Astrocyte (in vitro differentiated cells and primary cell): ENCODE results near the gene NCLN. TPM values are rescaled to one million over a fixed set of nuclear protein-coding genes. Genes with fewer than 3 reads are reported as not detected.

ENCODE experiments used
- DNase-seq: peaks from one replicate; pipeline ENCODE4 v3.0.0-alpha.2; 2010; ENCODE audit warnings: low read depth
- FAIRE-seq: peaks from 2 replicates; lab custom pipeline; 2011; peaks lifted over from hg19 to GRCh38; lab: Jason Lieb, UNC
- H2AFZ ChIP-seq: 2 replicates; pipeline ENCODE4 v1.6.0; 2012; ENCODE audit warnings: low read depth, low read length, inconsistent platforms
- H3K27ac ChIP-seq: 2 replicates; pipeline ENCODE4 v1.5.1; 2011; ENCODE audit warnings: low read depth, low read length, inconsistent platforms
- H3K27me3 ChIP-seq: 2 replicates; pipeline ENCODE4 v1.6.0; 2011; ENCODE audit warnings: low read length, inconsistent platforms; ENCODE audit not compliant: insufficient read depth
- H3K36me3 ChIP-seq: 2 replicates; pipeline ENCODE4 v1.5.1; 2011; ENCODE audit warnings: low read length, inconsistent platforms; ENCODE audit not compliant: insufficient read depth
- H3K4me1 ChIP-seq: 2 replicates; pipeline ENCODE4 v1.5.1; 2011; ENCODE audit warnings: low read length, inconsistent platforms; ENCODE audit not compliant: insufficient read depth
- H3K4me2 ChIP-seq: 2 replicates; pipeline ENCODE4 v1.6.0; 2012; ENCODE audit warnings: low read length, inconsistent platforms
- H3K4me3 ChIP-seq: 2 replicates; pipeline ENCODE4 v1.5.1; 2011; ENCODE audit warnings: low read depth, mild to moderate bottlenecking, low read length, inconsistent platforms; ENCODE audit not compliant: insufficient read depth
- H3K79me2 ChIP-seq: 2 replicates; pipeline ENCODE4 v1.6.0; 2012; ENCODE audit warnings: mild to moderate bottlenecking, low read length, inconsistent platforms; ENCODE audit not compliant: insufficient read depth
- H3K9ac ChIP-seq: 2 replicates; pipeline ENCODE4 v1.6.0; 2012; ENCODE audit warnings: mild to moderate bottlenecking, low read length, inconsistent platforms
- H3K9me3 ChIP-seq: 2 replicates; pipeline ENCODE4 v1.5.1; 2012; ENCODE audit warnings: low read depth, mild to moderate bottlenecking, low read length, inconsistent platforms; ENCODE audit not compliant: insufficient read depth
- H4K20me1 ChIP-seq: 2 replicates; pipeline ENCODE4 v1.6.0; 2012; ENCODE audit warnings: low read length, inconsistent platforms; ENCODE audit not compliant: insufficient read depth
- H3K27ac Mint-ChIP-seq: one replicate; pipeline ENCODE4 v1.8.0; 2021; ENCODE audit warnings: mild to moderate bottlenecking, mixed read lengths; ENCODE audit not compliant: unreplicated experiment
- H3K27me3 Mint-ChIP-seq: one replicate; pipeline ENCODE4 v1.8.0; 2021; ENCODE audit warnings: low read depth, mixed read lengths; ENCODE audit not compliant: unreplicated experiment
- H3K36me3 Mint-ChIP-seq: one replicate; pipeline ENCODE4 v1.8.0; 2021; ENCODE audit warnings: low read depth, mixed read lengths; ENCODE audit not compliant: unreplicated experiment
- H3K4me1 Mint-ChIP-seq: one replicate; pipeline ENCODE4 v1.8.0; 2021; ENCODE audit warnings: low read depth, mixed read lengths; ENCODE audit not compliant: unreplicated experiment
- H3K4me3 Mint-ChIP-seq: one replicate; pipeline ENCODE4 v1.8.0; 2021; ENCODE audit warnings: mild to moderate bottlenecking, moderate library complexity, mixed read lengths; ENCODE audit not compliant: unreplicated experiment
- H3K9me3 Mint-ChIP-seq: one replicate; pipeline ENCODE4 v1.8.0; 2021; ENCODE audit warnings: mild to moderate bottlenecking, mixed read lengths; ENCODE audit not compliant: unreplicated experiment
- EZH2 ChIP-seq: IDR thresholded peaks from 2 replicates; pipeline ENCODE4 v1.6.1; 2012; ENCODE audit warnings: mild to moderate bottlenecking, low read length, inconsistent platforms; ENCODE audit not compliant: insufficient read depth
- total RNA-seq: library from RNA; stranded (reverse); gene quantifications from 2 replicates; pipeline ENCODE4 v1.2.1, GENCODE V29; 2021
- TF ChIP-seq, protein P1 (sequence below): IDR thresholded peaks from 2 replicates; pipeline ENCODE4 v1.5.1; 2011; ENCODE audit warnings: low read depth, mild to moderate bottlenecking, inconsistent platforms, low read length, moderate library complexity; ENCODE audit not compliant: insufficient read depth

NCLN gene
- total RNA-seq, 1 donor from 2014 or later = 95.8 TPM

DNA sequence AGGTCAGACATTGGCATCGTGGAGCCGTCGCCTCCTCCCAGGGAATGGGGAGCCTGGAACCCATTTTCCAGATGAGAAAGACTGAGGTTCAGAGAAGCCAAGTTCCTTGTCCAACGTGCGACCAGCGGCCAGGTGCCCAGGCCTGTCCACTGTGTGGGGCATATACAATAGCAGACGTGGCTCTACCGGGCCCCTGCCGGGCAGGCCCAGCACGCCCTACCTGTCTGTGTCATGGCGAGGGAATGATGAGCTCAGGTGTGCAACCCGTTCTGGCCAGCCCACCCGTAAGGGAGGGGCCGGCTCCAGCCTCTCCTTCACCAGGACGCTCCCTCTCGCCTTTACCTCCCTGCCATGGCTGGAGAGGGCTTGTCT lies 49.1 kb upstream of the NCLN start:
- H3K36me3 Mint-ChIP-seq = no peaks in the 10 kb centered on the region
- H3K9me3 ChIP-seq = no peaks in the 10 kb centered on the region
- H3K4me1 ChIP-seq = peaks cover 11% of the 10 kb centered on the region
- H3K9me3 Mint-ChIP-seq = no peaks in the 10 kb centered on the region
- H3K27ac ChIP-seq = no peak overlapping the region
- no peak overlapping the region for H3K4me3 Mint-ChIP-seq
- no peak overlapping the region for H3K4me2 ChIP-seq
- FAIRE-seq = no peak
- no peaks in the 10 kb centered on the region for H4K20me1 ChIP-seq
- no peak overlapping the region for H3K4me3 ChIP-seq
- no peak overlapping the region for H2AFZ ChIP-seq
- no peak for TF ChIP-seq EZH2
- TF ChIP-seq, protein P1, sequence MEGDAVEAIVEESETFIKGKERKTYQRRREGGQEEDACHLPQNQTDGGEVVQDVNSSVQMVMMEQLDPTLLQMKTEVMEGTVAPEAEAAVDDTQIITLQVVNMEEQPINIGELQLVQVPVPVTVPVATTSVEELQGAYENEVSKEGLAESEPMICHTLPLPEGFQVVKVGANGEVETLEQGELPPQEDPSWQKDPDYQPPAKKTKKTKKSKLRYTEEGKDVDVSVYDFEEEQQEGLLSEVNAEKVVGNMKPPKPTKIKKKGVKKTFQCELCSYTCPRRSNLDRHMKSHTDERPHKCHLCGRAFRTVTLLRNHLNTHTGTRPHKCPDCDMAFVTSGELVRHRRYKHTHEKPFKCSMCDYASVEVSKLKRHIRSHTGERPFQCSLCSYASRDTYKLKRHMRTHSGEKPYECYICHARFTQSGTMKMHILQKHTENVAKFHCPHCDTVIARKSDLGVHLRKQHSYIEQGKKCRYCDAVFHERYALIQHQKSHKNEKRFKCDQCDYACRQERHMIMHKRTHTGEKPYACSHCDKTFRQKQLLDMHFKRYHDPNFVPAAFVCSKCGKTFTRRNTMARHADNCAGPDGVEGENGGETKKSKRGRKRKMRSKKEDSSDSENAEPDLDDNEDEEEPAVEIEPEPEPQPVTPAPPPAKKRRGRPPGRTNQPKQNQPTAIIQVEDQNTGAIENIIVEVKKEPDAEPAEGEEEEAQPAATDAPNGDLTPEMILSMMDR = no peak
- peaks cover 5% of the 10 kb centered on the region for H3K27me3 Mint-ChIP-seq
- no peaks in the 10 kb centered on the region for H3K79me2 ChIP-seq
- no peak overlapping the region for H3K27ac Mint-ChIP-seq
- no peak overlapping the region for H3K9ac ChIP-seq
- no peaks in the 10 kb centered on the region for H3K4me1 Mint-ChIP-seq
- H3K36me3 ChIP-seq = no peaks in the 10 kb centered on the region
- DNase-seq = no peak
- H3K27me3 ChIP-seq = no peaks in the 10 kb centered on the region

DNA sequence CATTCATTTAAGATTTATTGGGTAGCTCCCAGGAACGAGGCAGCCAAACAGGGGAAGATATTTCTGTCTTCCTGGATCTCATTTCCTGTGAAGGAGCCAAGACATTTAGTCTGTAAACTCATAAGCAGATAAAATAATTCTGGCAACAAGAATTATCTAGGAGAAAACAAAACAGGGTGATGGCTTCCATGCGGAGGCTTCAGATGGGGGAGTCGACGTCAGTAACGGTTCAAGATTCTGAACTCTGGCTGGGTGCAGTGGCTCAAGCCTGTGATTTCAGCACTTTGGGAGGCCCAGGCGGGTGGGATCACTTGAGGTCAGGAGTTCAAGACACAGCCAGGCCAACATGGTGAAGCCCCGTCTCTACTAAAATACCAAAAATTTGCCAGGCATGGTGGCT lies 48.6 kb upstream of the NCLN start:
- Histone ChIP-seq H3K9ac (no peak overlapping the region), H3K27me3 (no peaks in the 10 kb centered on the region), H3K79me2 (no peaks in the 10 kb centered on the region), H3K9me3 (no peaks in the 10 kb centered on the region), H3K36me3 (no peaks in the 10 kb centered on the region), H3K4me3 (no peak overlapping the region), H3K4me1 (peaks cover 16% of the 10 kb centered on the region), H3K4me2 (no peak overlapping the region), H4K20me1 (no peaks in the 10 kb centered on the region), H2AFZ (no peak overlapping the region), H3K27ac (no peak overlapping the region)
- no peaks in the 10 kb centered on the region for H3K4me1 Mint-ChIP-seq
- peaks cover 5% of the 10 kb centered on the region for H3K27me3 Mint-ChIP-seq
- DNase-seq (no peak), FAIRE-seq (no peak)
- TF ChIP-seq EZH2 = no peak
- H3K27ac Mint-ChIP-seq = no peak overlapping the region
- H3K9me3 Mint-ChIP-seq = no peaks in the 10 kb centered on the region
- H3K36me3 Mint-ChIP-seq = no peaks in the 10 kb centered on the region
- H3K4me3 Mint-ChIP-seq = no peak overlapping the region

DNA sequence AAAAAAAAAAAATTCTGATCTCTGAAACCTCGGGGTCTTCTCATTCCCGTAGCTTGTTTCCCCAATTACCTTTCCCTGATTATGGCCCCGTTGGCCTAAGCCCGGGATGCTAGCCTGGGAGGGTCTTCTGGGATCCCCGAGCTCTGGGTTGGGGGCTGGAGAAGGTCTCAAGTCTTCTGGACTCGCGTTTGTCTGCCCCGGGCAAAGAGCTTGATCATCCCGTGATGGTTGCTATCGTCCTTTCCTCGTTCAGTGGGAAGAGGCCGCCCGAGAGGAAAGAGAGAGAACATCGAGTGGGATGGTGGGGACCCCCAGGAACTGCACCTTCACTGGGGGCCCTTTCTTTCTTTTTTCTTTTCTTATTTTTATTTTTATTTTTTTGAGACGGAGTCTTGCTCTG lies 47.5 kb upstream of the NCLN start:
- no peaks in the 10 kb centered on the region for H3K9me3 ChIP-seq
- H3K4me2 ChIP-seq = no peak overlapping the region
- H3K4me3 ChIP-seq = no peak overlapping the region
- Mint-ChIP-seq H3K36me3 (no peaks in the 10 kb centered on the region), H3K4me1 (no peaks in the 10 kb centered on the region), H3K27me3 (peaks cover 5% of the 10 kb centered on the region), H3K4me3 (no peak overlapping the region), H3K27ac (no peak overlapping the region), H3K9me3 (no peaks in the 10 kb centered on the region)
- H2AFZ ChIP-seq = no peak overlapping the region
- FAIRE-seq (no peak), DNase-seq (no peak)
- no peaks in the 10 kb centered on the region for H4K20me1 ChIP-seq
- H3K4me1 ChIP-seq = peaks cover 15% of the 10 kb centered on the region
- H3K27ac ChIP-seq = no peak overlapping the region
- no peak overlapping the region for H3K9ac ChIP-seq
- TF ChIP-seq, protein P1 = no peak
- TF ChIP-seq EZH2 = no peak
- no peaks in the 10 kb centered on the region for H3K27me3 ChIP-seq
- no peaks in the 10 kb centered on the region for H3K79me2 ChIP-seq
- no peaks in the 10 kb centered on the region for H3K36me3 ChIP-seq
